ENCODE results near the gene RGR. TPM values are rescaled to one million over a fixed set of nuclear protein-coding genes. Genes with fewer than 3 reads are reported as not detected.

RGR gene
- total RNA-seq, 3 donors from 2014 or later = not detected

GRCh38 chr10:84212014-84212413 lies 32.8 kb upstream of the RGR start:
- no peak for TF ChIP-seq CTCF (IDR thresholded peaks at IDR 0.05)
- intact Hi-C loops (cut with DNase I, micrococcal nuclease) = no loop called here
- ATAC-seq = peak; percentile 43

GRCh38 chr10:84213076-84213475 lies 31.8 kb upstream of the RGR start:
- no peak overlapping the region for H3K4me3 ChIP-seq
- DNase-seq (no peak), ATAC-seq (no peak)
- H3K9me3 ChIP-seq = no peaks in the 10 kb centered on the region
- TF ChIP-seq CTCF (IDR thresholded peaks at IDR 0.05) = no peak
- intact Hi-C loops (cut with DNase I, micrococcal nuclease) = no loop called here
- no peaks in the 10 kb centered on the region for H3K36me3 ChIP-seq (ENCODE audit: low read depth)
- no peaks in the 10 kb centered on the region for H3K4me1 ChIP-seq (ENCODE audit: low read depth)

More at GRCh38 chr10:84212014-84212413, 32.8 kb upstream of the RGR start:
- Histone ChIP-seq H3K36me3 (ENCODE audit: low read depth) (no peaks in the 10 kb centered on the region), H3K4me3 (no peak overlapping the region), H3K4me1 (ENCODE audit: low read depth) (no peaks in the 10 kb centered on the region), H3K9me3 (no peaks in the 10 kb centered on the region)
- DNase-seq = no peak

GRCh38 chr10:84214046-84214572 lies 30.7 kb upstream of the RGR start:
- Histone ChIP-seq H3K9me3 (no peaks in the 10 kb centered on the region), H3K4me3 (no peak overlapping the region), H3K36me3 (ENCODE audit: low read depth) (no peaks in the 10 kb centered on the region), H3K4me1 (ENCODE audit: low read depth) (no peaks in the 10 kb centered on the region)
- intact Hi-C loops (cut with DNase I, micrococcal nuclease) = no loop called here
- no peak for ATAC-seq
- TF ChIP-seq CTCF (IDR thresholded peaks at IDR 0.05) = no peak
- no peak for DNase-seq

- intact Hi-C loops (cut with DNase I, micrococcal nuclease) = no loop called here
- Histone ChIP-seq H3K4me1 (ENCODE audit: low read depth) (no peaks in the 10 kb centered on the region), H3K4me3 (no peak overlapping the region), H3K9me3 (no peaks in the 10 kb centered on the region), H3K36me3 (ENCODE audit: low read depth) (no peaks in the 10 kb centered on the region)
- TF ChIP-seq CTCF (IDR thresholded peaks at IDR 0.05) = peak; percentile 44
- DNase-seq (peak in 2 of 3 donors; percentile 56 to 62), ATAC-seq (peak; percentile 60)
Measured at GRCh38 chr10:84214612-84215235, 30.1 kb upstream of the RGR start.

GRCh38 chr10:84216834-84217233 lies 28.0 kb upstream of the RGR start:
- H3K4me1 ChIP-seq (ENCODE audit: low read depth) = no peaks in the 10 kb centered on the region
- DNase-seq (no peak), ATAC-seq (no peak)
- TF ChIP-seq CTCF (IDR thresholded peaks at IDR 0.05) = no peak
- H3K36me3 ChIP-seq (ENCODE audit: low read depth) = no peaks in the 10 kb centered on the region
- H3K9me3 ChIP-seq = no peaks in the 10 kb centered on the region
- H3K4me3 ChIP-seq = no peak overlapping the region
- intact Hi-C loops (cut with DNase I, micrococcal nuclease) = no loop called here

Measured in mucosa of descending colon (tissue), 3 donors.